Thyroid gland (tissue), 4 donors: ENCODE measurements around the gene RAB3IP.

Experiments used
- POLR2A ChIP-seq, 2 donors: fragments of 450-650 bp; IDR thresholded peaks; one replicate each; pipeline ENCODE4 v1.6.1; 2017; ENCODE audit warnings: antibody characterized with exemption in 2 of 2, mild to moderate bottlenecking in 2 of 2, moderate library complexity in 1 of 2
- TF ChIP-seq, protein P1 (sequence below), 6 experiments: fragments of 200-600 bp in 3 of 6; fragments of 450-650 bp in 3 of 6; sonication (generic) in 3 of 6; IDR thresholded peaks; one replicate each; pipeline ENCODE4 v1.5.1; 2016 to 2019; ENCODE audit warnings: antibody characterized with exemption in 6 of 6, mild to moderate bottlenecking in 2 of 6, inconsistent platforms in 1 of 6, moderate library complexity in 1 of 6

DNA sequence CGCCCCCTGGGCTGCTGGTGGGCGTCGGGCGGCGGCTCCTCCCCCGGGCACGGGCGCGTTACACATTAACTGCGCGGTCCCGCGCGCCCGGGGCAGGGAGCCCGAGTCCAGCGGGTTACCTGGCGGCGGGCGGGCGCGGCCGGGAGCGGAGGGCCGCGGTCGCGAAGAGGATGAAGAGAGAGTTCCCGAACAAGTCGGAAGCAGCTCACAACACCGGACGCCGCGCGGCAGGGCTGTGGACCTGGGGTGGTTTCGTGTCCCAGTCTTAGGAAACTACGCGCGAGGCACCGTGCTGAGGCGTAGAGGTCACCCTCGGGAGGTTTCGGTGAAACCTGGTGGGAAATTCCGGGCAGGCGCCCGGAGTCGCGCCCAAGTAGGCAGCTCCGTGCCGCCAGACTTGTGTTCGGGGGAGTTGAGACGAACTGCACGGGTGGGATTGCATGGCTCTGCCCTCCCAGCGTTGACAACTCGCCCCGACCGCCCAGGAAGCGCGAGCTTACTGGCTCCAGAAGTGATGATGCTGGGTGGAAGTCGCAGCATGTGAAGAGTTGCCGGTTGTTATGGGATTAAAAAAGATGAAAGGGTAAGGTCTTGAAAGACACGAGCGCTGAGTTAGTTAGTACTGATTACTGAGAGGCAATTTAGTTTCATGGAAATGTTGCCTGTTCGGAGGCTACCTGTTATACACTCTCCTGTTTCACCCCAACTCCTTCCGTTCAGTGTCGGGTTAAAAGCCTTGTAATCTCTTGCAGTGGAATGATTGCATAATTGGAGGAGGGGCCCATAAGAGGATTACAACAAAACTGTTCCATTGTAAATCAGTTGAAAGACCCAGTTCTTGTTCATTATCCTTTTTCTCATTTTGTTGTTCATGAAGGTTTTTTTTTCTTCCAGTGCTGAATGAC, 879 bp downstream of the RAB3IP start:
- TF ChIP-seq POLR2A (IDR thresholded peaks at IDR 0.05): no peak
- TF ChIP-seq, protein P1, sequence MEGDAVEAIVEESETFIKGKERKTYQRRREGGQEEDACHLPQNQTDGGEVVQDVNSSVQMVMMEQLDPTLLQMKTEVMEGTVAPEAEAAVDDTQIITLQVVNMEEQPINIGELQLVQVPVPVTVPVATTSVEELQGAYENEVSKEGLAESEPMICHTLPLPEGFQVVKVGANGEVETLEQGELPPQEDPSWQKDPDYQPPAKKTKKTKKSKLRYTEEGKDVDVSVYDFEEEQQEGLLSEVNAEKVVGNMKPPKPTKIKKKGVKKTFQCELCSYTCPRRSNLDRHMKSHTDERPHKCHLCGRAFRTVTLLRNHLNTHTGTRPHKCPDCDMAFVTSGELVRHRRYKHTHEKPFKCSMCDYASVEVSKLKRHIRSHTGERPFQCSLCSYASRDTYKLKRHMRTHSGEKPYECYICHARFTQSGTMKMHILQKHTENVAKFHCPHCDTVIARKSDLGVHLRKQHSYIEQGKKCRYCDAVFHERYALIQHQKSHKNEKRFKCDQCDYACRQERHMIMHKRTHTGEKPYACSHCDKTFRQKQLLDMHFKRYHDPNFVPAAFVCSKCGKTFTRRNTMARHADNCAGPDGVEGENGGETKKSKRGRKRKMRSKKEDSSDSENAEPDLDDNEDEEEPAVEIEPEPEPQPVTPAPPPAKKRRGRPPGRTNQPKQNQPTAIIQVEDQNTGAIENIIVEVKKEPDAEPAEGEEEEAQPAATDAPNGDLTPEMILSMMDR (IDR thresholded peaks at IDR 0.05): no peak
